Lung (tissue), 12 donors: ENCODE results near the gene CELSR3. TPM values are rescaled to one million over a fixed set of nuclear protein-coding genes. Genes with fewer than 3 reads are reported as not detected.

Experiments
- ATAC-seq: fragments of 200-7000 bp; cut with Tn5 transposase; one replicate; pipeline ENCODE4 v1.9.1; 2020; ENCODE audit warnings: moderate number of reproducible peaks; ENCODE audit not compliant: insufficient read depth, low FRiP score
- DNase-seq, 3 donors: peaks; one replicate each; pipeline ENCODE4 v3.0.0-alpha.2; 2013 to 2017
- H3K27ac ChIP-seq, 2 donors: one replicate each; pipeline ENCODE4 v1.5.1; 2013; ENCODE audit warnings: mild to moderate bottlenecking in 2 of 2, moderate library complexity in 2 of 2, control low read depth in 1 of 2, inconsistent platforms in 1 of 2, low read depth in 1 of 2, low read length in 1 of 2
- H3K27me3 ChIP-seq, 3 donors: one replicate each; pipeline ENCODE4 v1.5.1; 2013; ENCODE audit warnings: low read length in 2 of 3; ENCODE audit not compliant: control insufficient read depth in 3 of 3, insufficient read depth in 3 of 3
- H3K36me3 ChIP-seq, 4 donors: one replicate each; pipeline ENCODE4 v1.5.1; 2013; ENCODE audit warnings: low read length in 4 of 4, mild to moderate bottlenecking in 1 of 4, moderate library complexity in 1 of 4; ENCODE audit not compliant: control insufficient read depth in 4 of 4, insufficient read depth in 4 of 4
- H3K4me1 ChIP-seq, 5 donors: one replicate each; pipeline ENCODE4 v1.5.1; 2013; ENCODE audit warnings: low read length in 5 of 5, mild to moderate bottlenecking in 2 of 5, moderate library complexity in 1 of 5; ENCODE audit not compliant: control insufficient read depth in 5 of 5, insufficient read depth in 5 of 5
- H3K4me3 ChIP-seq: one replicate; pipeline ENCODE4 v1.5.1; 2013; ENCODE audit warnings: mild to moderate bottlenecking, control low read depth, moderate library complexity
- H3K9ac ChIP-seq, 2 donors: one replicate each; pipeline ENCODE4 v1.5.1; 2013; ENCODE audit warnings: low read length in 2 of 2, control low read depth in 1 of 2; ENCODE audit not compliant: insufficient read depth in 1 of 2
- H3K9me3 ChIP-seq, 4 donors: one replicate each; pipeline ENCODE4 v1.5.1; 2013; ENCODE audit warnings: low read length in 3 of 4, mild to moderate bottlenecking in 1 of 4, moderate library complexity in 1 of 4; ENCODE audit not compliant: control insufficient read depth in 4 of 4, insufficient read depth in 3 of 4
- CTCF ChIP-seq: IDR thresholded peaks from 2 replicates; pipeline ENCODE4 v1.5.1; 2012; ENCODE audit warnings: mild to moderate bottlenecking; ENCODE audit errors: control extremely low read depth, extremely low read depth
- WGBS, 2 donors: extraction: QIAGEN DNeasy Blood & Tissue Kit; methylation state at CpG; one replicate each; pipeline ENCODE4 v1.1.7; 2013; 5-methylcytosine and 5-hydroxymethylcytosine counted together
- polyA plus RNA-seq, 2 donors: library from polyadenylated mRNA; stranded (reverse); fragments of 200-250 nt; gene quantifications; one replicate each; pipeline ENCODE4 v1.2.1, GENCODE V29; 2013
- total RNA-seq, 2 donors: library from RNA; depleted of rRNA in 1 of 2; stranded (reverse); fragments of >200 nt in 1 of 2; gene quantifications; one replicate each; pipeline ENCODE4 v1.2.1, GENCODE V29; 2014 to 2021
- donor health status: control.
- donor health status: control.
- donor health status: Bipolar disorder and iron deficiency.
- donor health status: healthy.
- donor health status: DM: yes; HTN: yes; CAD: no.

The CELSR3 gene
- total and polyA plus RNA-seq, 4 donors: 0.71 to 2.0 (median 1.4) TPM

- Histone ChIP-seq H3K9ac (no peak overlapping the region), H3K4me1 (peaks cover 2 to 18% (median 3%) of the 10 kb centered on the region in 5 donors), H3K4me3 (no peak overlapping the region), H3K27ac (peak overlapping the region in 1 of 2 donors; percentile 56), H3K9me3 (no peaks in the 10 kb centered on the region), H3K27me3 (peaks cover 0 to 1% (median 0%) of the 10 kb centered on the region in 3 donors), H3K36me3 (peaks cover 27 to 81% (median 56%) of the 10 kb centered on the region in 4 donors)
- DNase-seq (no peak), ATAC-seq (no peak)
- TF ChIP-seq CTCF: no peak
- 95 to 97% methylated on average over 19 of the region's 19 CpGs for WGBS, 2 donors
Observed at GRCh38 chr3:48600711-48601621, 61.7 kb downstream of the CELSR3 start.

- WGBS, 2 donors: 96 to 97% methylated on average over 12 of the region's 12 CpGs
- no peak for TF ChIP-seq CTCF
- Histone ChIP-seq H3K9me3 (no peaks in the 10 kb centered on the region), H3K36me3 (peaks cover 26 to 69% (median 46%) of the 10 kb centered on the region in 4 donors), H3K9ac (no peak overlapping the region), H3K4me1 (peaks cover 2 to 29% (median 8%) of the 10 kb centered on the region in 5 donors), H3K27me3 (peaks cover 0 to 6% (median 0%) of the 10 kb centered on the region in 3 donors), H3K27ac (peak overlapping the region in 1 of 2 donors; percentile 85), H3K4me3 (no peak overlapping the region)
- no peak for DNase-seq
- no peak for ATAC-seq
Observed at GRCh38 chr3:48599509-48600285, 63.0 kb downstream of the CELSR3 start.

GRCh38 chr3:48599077-48599501 lies 63.6 kb downstream of the CELSR3 start:
- TF ChIP-seq CTCF: no peak
- Histone ChIP-seq H3K9ac (no peak overlapping the region), H3K27me3 (peaks cover 0 to 12% (median 0%) of the 10 kb centered on the region in 3 donors), H3K36me3 (peaks cover 20 to 63% (median 40%) of the 10 kb centered on the region in 4 donors), H3K27ac (peak overlapping the region; percentile 33 to 85), H3K4me3 (no peak overlapping the region), H3K9me3 (no peaks in the 10 kb centered on the region), H3K4me1 (peaks cover 2 to 35% (median 11%) of the 10 kb centered on the region in 5 donors)
- no peak for ATAC-seq
- no peak for DNase-seq
- 81 to 91% methylated on average over 11 of the region's 11 CpGs for WGBS, 2 donors
